ENCODE measurements around the gene IGLL5. TPM values are rescaled to one million over a fixed set of nuclear protein-coding genes. Genes with fewer than 3 reads are reported as not detected.

The IGLL5 gene
- total RNA-seq, 1 experiment from 2014 or later = not detected

DNA sequence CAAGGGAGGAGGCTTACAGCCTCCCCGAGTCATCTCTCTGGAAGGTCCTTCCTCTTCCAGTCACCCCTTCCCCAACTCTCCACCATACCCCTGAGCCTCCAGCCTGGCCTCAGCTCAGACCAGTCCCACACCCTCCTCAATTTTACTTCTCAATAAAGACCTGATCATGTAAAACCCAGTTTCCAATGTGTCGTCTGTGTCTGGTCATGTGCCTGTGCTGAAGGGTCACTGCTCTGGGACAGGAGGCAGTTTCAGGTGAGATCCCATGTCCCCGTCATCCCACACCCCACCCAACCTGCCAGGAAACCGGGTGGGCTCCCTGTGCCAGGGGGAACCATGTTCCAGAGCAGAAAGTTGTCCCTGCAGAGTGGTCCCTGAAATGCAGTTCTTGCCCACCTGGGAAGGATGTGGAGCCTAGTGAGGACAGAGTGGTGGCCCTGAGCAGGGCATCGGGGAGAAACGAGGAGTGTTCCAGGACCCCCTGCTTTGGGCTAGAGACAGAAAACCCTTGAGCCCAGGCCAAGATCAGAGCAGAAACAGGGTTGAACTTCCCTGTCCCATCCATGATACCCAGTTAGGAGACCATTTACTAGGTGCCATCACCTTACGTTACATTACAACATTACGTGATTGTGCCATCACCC is 19.4 kb downstream of the IGLL5 start:
- no peak for DNase-seq
- BruUV-seq (replicated peaks) = no TSS peak
- Mint-ChIP-seq H3K4me1 (ENCODE audit: low read depth, unreplicated experiment) (no peaks in the 10 kb centered on the region), H3K9me3 (ENCODE audit: low read depth, unreplicated experiment) (no peaks in the 10 kb centered on the region), H3K27ac (ENCODE audit: unreplicated experiment) (no peak overlapping the region), H3K36me3 (ENCODE audit: insufficient read depth, unreplicated experiment) (no peaks in the 10 kb centered on the region), H3K4me3 (ENCODE audit: low read depth, unreplicated experiment) (no peak overlapping the region), H3K27me3 (ENCODE audit: unreplicated experiment) (peaks cover 96% of the 10 kb centered on the region)
- CTCF ChIA-PET = no interaction called here
- TF ChIP-seq, protein P1, sequence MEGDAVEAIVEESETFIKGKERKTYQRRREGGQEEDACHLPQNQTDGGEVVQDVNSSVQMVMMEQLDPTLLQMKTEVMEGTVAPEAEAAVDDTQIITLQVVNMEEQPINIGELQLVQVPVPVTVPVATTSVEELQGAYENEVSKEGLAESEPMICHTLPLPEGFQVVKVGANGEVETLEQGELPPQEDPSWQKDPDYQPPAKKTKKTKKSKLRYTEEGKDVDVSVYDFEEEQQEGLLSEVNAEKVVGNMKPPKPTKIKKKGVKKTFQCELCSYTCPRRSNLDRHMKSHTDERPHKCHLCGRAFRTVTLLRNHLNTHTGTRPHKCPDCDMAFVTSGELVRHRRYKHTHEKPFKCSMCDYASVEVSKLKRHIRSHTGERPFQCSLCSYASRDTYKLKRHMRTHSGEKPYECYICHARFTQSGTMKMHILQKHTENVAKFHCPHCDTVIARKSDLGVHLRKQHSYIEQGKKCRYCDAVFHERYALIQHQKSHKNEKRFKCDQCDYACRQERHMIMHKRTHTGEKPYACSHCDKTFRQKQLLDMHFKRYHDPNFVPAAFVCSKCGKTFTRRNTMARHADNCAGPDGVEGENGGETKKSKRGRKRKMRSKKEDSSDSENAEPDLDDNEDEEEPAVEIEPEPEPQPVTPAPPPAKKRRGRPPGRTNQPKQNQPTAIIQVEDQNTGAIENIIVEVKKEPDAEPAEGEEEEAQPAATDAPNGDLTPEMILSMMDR (IDR thresholded peaks at IDR 0.05; ENCODE audit: unreplicated experiment) = no peak
- intact Hi-C loops (cut with micrococcal nuclease; ENCODE audit: unreplicated experiment) = no loop called here

DNA sequence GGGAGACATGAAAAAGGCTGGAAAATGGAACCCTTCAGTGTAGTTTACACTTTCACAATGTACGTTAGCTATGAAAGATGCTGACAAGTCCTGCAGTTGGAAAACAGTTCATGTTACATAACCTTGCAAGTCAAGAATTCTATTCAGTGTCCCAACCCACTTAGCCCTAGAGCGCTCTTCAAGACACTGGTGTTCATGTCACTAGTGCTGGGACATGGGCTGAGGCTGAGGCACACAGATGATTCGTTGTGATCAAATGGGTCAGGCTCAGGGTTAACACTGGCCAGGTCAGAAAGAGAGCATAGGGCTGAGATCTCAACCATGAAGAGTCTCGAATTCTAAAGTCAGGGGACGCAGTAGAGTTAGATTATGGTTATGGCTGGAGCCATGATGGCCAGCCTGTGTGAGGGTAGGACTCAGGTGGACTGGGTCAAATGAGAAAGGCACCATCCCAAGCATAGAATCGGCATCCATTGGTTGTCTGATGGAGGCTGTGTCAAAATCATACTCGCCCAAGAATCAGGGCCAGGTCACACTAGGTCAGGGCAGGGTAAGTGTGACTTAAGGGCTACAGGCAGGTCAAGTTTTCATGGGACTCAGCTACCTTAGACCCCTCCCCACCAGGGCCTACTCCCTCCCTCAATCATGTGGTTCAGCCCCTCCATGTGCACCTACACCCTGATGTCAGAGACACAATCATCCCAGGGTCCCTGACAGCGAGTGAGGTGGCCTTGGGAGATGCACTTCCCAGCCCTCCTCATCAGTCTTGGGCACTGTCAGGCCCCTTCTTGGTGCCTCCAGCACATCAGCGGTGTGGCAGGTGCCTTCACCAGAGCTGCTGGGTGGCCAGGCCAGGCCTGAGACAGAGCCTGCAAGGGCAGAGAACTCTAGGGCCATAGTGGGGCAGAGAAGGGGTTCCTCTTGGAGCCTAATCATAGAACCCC is 20.2 kb downstream of the IGLL5 start:
- DNase-seq = no peak
- TF ChIP-seq, protein P1 (IDR thresholded peaks at IDR 0.05; ENCODE audit: unreplicated experiment) = no peak
- Mint-ChIP-seq H3K27me3 (ENCODE audit: unreplicated experiment) (peaks cover 96% of the 10 kb centered on the region), H3K9me3 (ENCODE audit: low read depth, unreplicated experiment) (no peaks in the 10 kb centered on the region), H3K4me3 (ENCODE audit: low read depth, unreplicated experiment) (no peak overlapping the region), H3K36me3 (ENCODE audit: insufficient read depth, unreplicated experiment) (no peaks in the 10 kb centered on the region), H3K4me1 (ENCODE audit: low read depth, unreplicated experiment) (no peaks in the 10 kb centered on the region), H3K27ac (ENCODE audit: unreplicated experiment) (no peak overlapping the region)
- intact Hi-C loops (cut with micrococcal nuclease; ENCODE audit: unreplicated experiment) = no loop called here
- BruUV-seq (replicated peaks) = no TSS peak
- CTCF ChIA-PET = no interaction called here

DNA sequence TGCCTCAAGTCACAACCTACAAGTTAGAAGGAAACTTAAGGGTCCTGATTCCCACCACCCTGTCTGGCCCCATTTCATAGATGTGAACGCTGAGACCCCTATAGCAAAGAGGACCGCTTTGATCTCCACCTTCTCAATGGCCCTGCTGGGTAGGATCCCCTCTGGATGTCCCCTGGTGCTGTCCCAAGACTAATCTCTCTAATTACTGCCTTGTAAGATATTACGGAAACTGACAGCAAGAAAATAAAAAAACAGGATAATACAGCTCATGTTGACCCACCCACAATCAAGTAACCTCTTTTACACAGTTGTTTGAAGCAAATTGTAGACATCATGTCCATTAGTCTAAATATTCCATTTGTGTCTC is 20.9 kb downstream of the IGLL5 start:
- intact Hi-C loops (cut with micrococcal nuclease; ENCODE audit: unreplicated experiment) = no loop called here
- no peak overlapping the region for H3K27ac Mint-ChIP-seq (ENCODE audit: unreplicated experiment)
- no peaks in the 10 kb centered on the region for H3K36me3 Mint-ChIP-seq (ENCODE audit: insufficient read depth, unreplicated experiment)
- no peak overlapping the region for H3K4me3 Mint-ChIP-seq (ENCODE audit: low read depth, unreplicated experiment)
- no TSS peak for BruUV-seq (replicated peaks)
- H3K9me3 Mint-ChIP-seq (ENCODE audit: low read depth, unreplicated experiment) = no peaks in the 10 kb centered on the region
- no peak for DNase-seq
- H3K4me1 Mint-ChIP-seq (ENCODE audit: low read depth, unreplicated experiment) = no peaks in the 10 kb centered on the region
- peaks cover 96% of the 10 kb centered on the region for H3K27me3 Mint-ChIP-seq (ENCODE audit: unreplicated experiment)
- CTCF ChIA-PET = no interaction called here
- TF ChIP-seq, protein P1 (IDR thresholded peaks at IDR 0.05; ENCODE audit: unreplicated experiment) = no peak

DNA sequence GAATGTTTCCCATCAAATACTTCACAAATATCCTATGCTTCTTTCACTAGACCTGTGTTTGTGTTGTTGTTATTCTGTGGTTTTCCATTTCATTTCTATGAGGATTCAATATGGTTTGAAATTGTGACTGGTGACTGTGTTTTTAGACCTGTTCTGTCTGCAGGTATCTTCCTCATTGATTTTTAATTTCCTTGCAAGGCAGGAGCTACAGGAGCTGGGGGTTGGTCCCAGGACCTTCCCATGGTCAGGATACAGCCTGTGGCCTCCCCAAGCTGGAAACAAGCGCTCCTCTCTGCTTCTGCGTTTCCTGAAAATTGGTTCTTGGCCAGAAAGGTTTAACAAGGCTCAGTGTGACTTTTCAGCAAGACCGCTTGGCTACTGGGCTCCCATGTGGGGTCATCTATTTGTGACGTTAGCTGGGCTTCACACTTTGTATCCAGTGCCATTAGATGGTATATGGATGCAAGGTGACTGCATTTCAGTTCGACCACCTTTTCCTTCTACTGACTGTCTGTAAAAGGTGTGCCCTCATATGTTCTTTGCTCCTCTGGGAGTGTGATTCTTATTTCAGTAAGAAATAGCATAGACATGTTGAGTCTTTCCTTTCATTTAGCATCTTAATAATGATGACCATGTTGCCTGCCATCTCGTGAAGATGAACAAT is 21.5 kb downstream of the IGLL5 start:
- TF ChIP-seq, protein P1 (IDR thresholded peaks at IDR 0.05; ENCODE audit: unreplicated experiment) = no peak
- no TSS peak for BruUV-seq (replicated peaks)
- H3K27me3 Mint-ChIP-seq (ENCODE audit: unreplicated experiment) = peaks cover 96% of the 10 kb centered on the region

More for the DNA sequence above, 21.5 kb downstream of the IGLL5 start:
- Mint-ChIP-seq H3K4me3 (ENCODE audit: low read depth, unreplicated experiment) (no peak overlapping the region), H3K9me3 (ENCODE audit: low read depth, unreplicated experiment) (no peaks in the 10 kb centered on the region), H3K36me3 (ENCODE audit: insufficient read depth, unreplicated experiment) (no peaks in the 10 kb centered on the region), H3K4me1 (ENCODE audit: low read depth, unreplicated experiment) (no peaks in the 10 kb centered on the region), H3K27ac (ENCODE audit: unreplicated experiment) (no peak overlapping the region)
- CTCF ChIA-PET = no interaction called here
- no peak for DNase-seq
- intact Hi-C loops (cut with micrococcal nuclease; ENCODE audit: unreplicated experiment) = no loop called here
